Measurements from ENCODE around the gene RASGRF1. TPM values are rescaled to one million over a fixed set of nuclear protein-coding genes. Genes with fewer than 3 reads are reported as not detected.
A peak's percentile ranks its signal among the peaks of the same experiment; 100 is the strongest.

The RASGRF1 gene
- total and polyA plus RNA-seq, 11 donors = 0.12 to 0.40 (median 0.25) TPM; not detected in 8

GRCh38 chr15:78915341-78916087 is 175.1 kb downstream of the RASGRF1 start:
- Histone ChIP-seq H3K27me3 (no peaks in the 10 kb centered on the region), H3K9me3 (no peaks in the 10 kb centered on the region), H3K4me3 (no peak overlapping the region), H3K4me1 (peaks cover 0 to 63% (median 23%) of the 10 kb centered on the region in 12 donors), H3K27ac (peak overlapping the region in 6 of 12 donors; percentile 3 to 82 (median 32)), H3K36me3 (peaks cover 0 to 76% (median 57%) of the 10 kb centered on the region in 9 donors)
- WGBS, 4 donors = 84 to 88% (median 86%) methylated on average over 12 of the region's 12 CpGs
- ATAC-seq (peak; percentile 43 to 88 (median 74)), DNase-seq (peak in 4 of 5 donors; percentile 49 to 75 (median 61))
- intact Hi-C loops (cut with DNase I) = loop anchor here in 2 of 10 donors (10.0 kb wide), 2 partner anchors 69 to 269 kb away; no protein-coding TSS in a partner anchor
- TF ChIP-seq POLR2A (IDR thresholded peaks at IDR 0.05) (no peak), CTCF (IDR thresholded peaks at IDR 0.05) (no peak)

GRCh38 chr15:78914027-78914764 is 176.4 kb downstream of the RASGRF1 start:
- intact Hi-C loops (cut with DNase I) = loop anchor here in 8 of 10 donors (5.0 to 10.0 kb wide), 5 partner anchors 68 to 273 kb away; no protein-coding TSS in a partner anchor
- Histone ChIP-seq H3K4me1 (peaks cover 0 to 76% (median 26%) of the 10 kb centered on the region in 12 donors), H3K4me3 (no peak overlapping the region), H3K27me3 (no peaks in the 10 kb centered on the region), H3K9me3 (no peaks in the 10 kb centered on the region), H3K27ac (peak overlapping the region in 4 of 12 donors; percentile 27 to 82 (median 62)), H3K36me3 (peaks cover 0 to 76% (median 59%) of the 10 kb centered on the region in 9 donors)
- ATAC-seq (peak; percentile 35 to 66 (median 53)), DNase-seq (peak in 1 of 5 donors; percentile 57)
- peak; percentile 17 to 64 (median 53) for TF ChIP-seq CTCF (IDR thresholded peaks at IDR 0.05)
- TF ChIP-seq POLR2A (IDR thresholded peaks at IDR 0.05) = no peak
- 40 to 57% (median 43%) methylated on average over 9 to 13 of the region's 13 CpGs for WGBS, 4 donors

- 82 to 95% (median 94%) methylated on average over 3 of the region's 3 CpGs for WGBS, 4 donors
- no peak overlapping the region for H3K4me3 ChIP-seq
- peaks cover 0 to 77% (median 33%) of the 10 kb centered on the region in 12 donors for H3K4me1 ChIP-seq
- TF ChIP-seq CTCF (IDR thresholded peaks at IDR 0.05) (no peak), POLR2A (IDR thresholded peaks at IDR 0.05) (no peak)
- H3K27me3 ChIP-seq = no peaks in the 10 kb centered on the region
- no peak for DNase-seq
- H3K9me3 ChIP-seq = no peaks in the 10 kb centered on the region
- H3K36me3 ChIP-seq = peaks cover 0 to 78% (median 52%) of the 10 kb centered on the region in 9 donors
- no peak for ATAC-seq
- intact Hi-C loops (cut with DNase I) = loop anchor here in 8 of 10 donors (5.0 to 10.0 kb wide), 5 partner anchors 69 to 274 kb away; no protein-coding TSS in a partner anchor
- H3K27ac ChIP-seq = peak overlapping the region in 1 of 12 donors; percentile 82
Measured at GRCh38 chr15:78913012-78913411, 177.6 kb downstream of the RASGRF1 start.
